WTC11 (cell line): ENCODE results near the gene FFAR2.

Experiments
- CREB1 ChIP-seq: sonication (generic); formaldehyde crosslinking; IDR thresholded peaks from 2 replicates; pipeline ENCODE4 v1.8.0; 2023; ENCODE audit warnings: mild to moderate bottlenecking, missing genetic modification reagents
- CTCF ChIP-seq: fragments of 200-600 bp; IDR thresholded peaks from 2 replicates; pipeline ENCODE4 v1.8.0; 2022; ENCODE audit warnings: antibody characterized with exemption
- ETV6 ChIP-seq: sonication (generic); formaldehyde crosslinking; IDR thresholded peaks from 2 replicates; pipeline ENCODE4 v1.8.1; 2022; ENCODE audit warnings: mild to moderate bottlenecking, missing genetic modification reagents
- FOXJ3 ChIP-seq: sonication (generic); formaldehyde crosslinking; IDR thresholded peaks from 2 replicates; pipeline ENCODE4 v1.9.0; 2021; ENCODE audit warnings: missing genetic modification reagents, mild to moderate bottlenecking, borderline replicate concordance
- JUN ChIP-seq: sonication (generic); formaldehyde crosslinking; IDR thresholded peaks from 2 replicates; pipeline ENCODE4 v1.8.0; 2023; ENCODE audit warnings: mild to moderate bottlenecking, missing genetic modification reagents
- RELA ChIP-seq: sonication (generic); formaldehyde crosslinking; IDR thresholded peaks from 2 replicates; pipeline ENCODE4 v1.8.1; 2022; ENCODE audit warnings: missing genetic modification reagents, mild to moderate bottlenecking, borderline replicate concordance
- USF2 ChIP-seq: sonication (generic); formaldehyde crosslinking; IDR thresholded peaks from 2 replicates; pipeline ENCODE4 v1.8.1; 2023; ENCODE audit warnings: mild to moderate bottlenecking, missing genetic modification reagents, moderate library complexity
- ZNF416 ChIP-seq: fragments of 250-450 bp; sonication (Bioruptor Pico); IDR thresholded peaks from 2 replicates; pipeline ENCODE4 v1.9.0; 2021; ENCODE audit warnings: mild to moderate bottlenecking, inconsistent platforms

DNA sequence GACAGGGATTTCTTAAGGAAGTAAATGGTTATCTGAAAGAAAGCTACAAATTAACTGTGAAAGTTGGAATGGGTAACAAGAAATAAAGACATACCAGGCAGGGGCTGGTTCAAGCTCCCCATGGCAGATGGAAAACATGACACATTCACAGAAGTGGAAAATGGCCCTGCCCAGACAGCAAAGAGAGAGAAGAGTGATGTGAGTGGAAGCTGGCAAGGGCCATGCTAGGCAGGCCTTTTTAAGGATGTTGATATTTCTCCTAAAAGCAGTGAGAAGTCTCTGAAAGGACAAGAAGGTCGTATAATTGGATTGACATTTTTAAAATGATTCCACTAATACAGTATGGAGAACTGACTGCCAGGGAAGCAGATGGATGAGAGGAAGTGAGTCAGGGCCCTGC, 3.3 kb upstream of the FFAR2 start:
- TF ChIP-seq CTCF (no peak), ETV6 (CRISPR knock-in tag) (no peak), JUN (no peak), ZNF416 (no peak), CREB1 (CRISPR knock-in tag) (no peak), RELA (no peak), FOXJ3 (CRISPR knock-in tag) (no peak), USF2 (CRISPR knock-in tag) (no peak)
